PFSK-1 (cell line): ENCODE measurements around the gene RPL37A.

Experiments
- FOXP2 ChIP-seq: optimal IDR thresholded peaks from 2 replicates; pipeline ENCODE3; 2011; ENCODE audit warnings: borderline replicate concordance, control low read depth, inconsistent platforms; ENCODE audit not compliant: insufficient read depth; ENCODE audit errors: extremely low read length, extremely low read depth
- POLR2AphosphoS5 ChIP-seq: IDR thresholded peaks from 2 replicates; pipeline ENCODE4 v1.6.1; 2012; ENCODE audit warnings: low read depth, mild to moderate bottlenecking, control low read depth, low read length, moderate library complexity
- REST ChIP-seq, 2 experiments: IDR thresholded peaks; 2 replicates each; pipeline versions ENCODE4 v1.6.1 to v1.8.0; 2011 to 2012; ENCODE audit warnings: low read depth in 2 of 2, low read length in 2 of 2, control low read depth in 1 of 2, inconsistent platforms in 1 of 2, mild to moderate bottlenecking in 1 of 2, moderate library complexity in 1 of 2; ENCODE audit not compliant: insufficient read depth in 1 of 2
- SIN3A ChIP-seq: IDR thresholded peaks from 2 replicates; pipeline ENCODE4 v1.6.1; 2012; ENCODE audit warnings: mild to moderate bottlenecking, low read length, moderate library complexity, borderline replicate concordance; ENCODE audit not compliant: insufficient read depth
- TAF1 ChIP-seq: IDR thresholded peaks from 2 replicates; pipeline ENCODE4 v1.6.1; 2012; ENCODE audit warnings: low read length, control low read depth, borderline replicate concordance; ENCODE audit not compliant: insufficient read depth

The RPL37A gene

GRCh38 chr2:216499641-216500218, 1.1 kb downstream of the RPL37A start:
- no peak for TF ChIP-seq FOXP2
- no peak for TF ChIP-seq REST (IDR thresholded peaks at IDR 0.05; ENCODE audit: insufficient read depth in 1 of 2, low read depth in 2 of 2, low read length in 2 of 2)
- no peak; the same call in 1 of the 2 replicates for TF ChIP-seq POLR2AphosphoS5
- no peak for TF ChIP-seq TAF1
- no peak for TF ChIP-seq SIN3A

DNA sequence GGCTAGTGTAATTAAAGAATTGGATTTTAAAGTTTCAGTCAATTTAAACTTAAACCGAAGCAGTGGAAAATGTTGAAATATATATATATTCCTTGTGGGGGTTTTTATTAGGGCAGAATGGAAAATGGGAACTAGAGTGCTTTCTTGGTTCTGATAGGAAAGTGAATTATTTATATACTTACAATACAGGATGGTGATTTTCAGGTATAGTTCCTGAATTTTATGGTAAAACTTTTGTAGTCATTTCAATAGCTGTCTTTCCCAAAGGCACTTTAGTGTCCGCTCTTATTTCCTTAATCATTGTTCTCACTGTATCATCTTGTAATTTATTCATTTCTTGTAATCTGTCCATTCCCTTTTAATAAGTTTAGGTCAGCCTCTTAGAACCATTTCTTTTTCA, 1.9 kb downstream of the RPL37A start:
- TF ChIP-seq TAF1 (no peak), REST (IDR thresholded peaks at IDR 0.05; ENCODE audit: insufficient read depth in 1 of 2, low read depth in 2 of 2, low read length in 2 of 2) (no peak), POLR2AphosphoS5 (peak; percentile 3), SIN3A (no peak), FOXP2 (no peak)

DNA sequence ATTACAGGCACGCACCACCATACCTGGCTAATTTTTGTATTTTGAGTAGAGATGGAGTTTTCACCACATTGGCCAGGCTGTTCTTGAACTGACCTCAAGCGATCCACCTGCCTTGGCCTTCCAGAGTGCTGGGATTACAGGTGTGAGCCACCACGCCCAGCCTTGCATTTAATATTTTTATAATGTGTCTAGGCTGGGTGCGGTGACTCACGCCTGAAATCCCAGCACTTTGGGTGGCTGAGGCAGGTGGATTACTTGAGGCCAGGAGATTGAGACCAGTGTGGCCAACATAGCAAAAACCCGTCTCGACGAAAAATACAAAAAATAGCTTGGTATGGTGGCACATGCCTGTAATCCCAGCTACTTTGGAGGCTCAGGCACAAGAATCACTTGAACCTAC, 3.2 kb downstream of the RPL37A start:
- TF ChIP-seq POLR2AphosphoS5: no peak; the same call in 1 of the 2 replicates

- TF ChIP-seq POLR2AphosphoS5 (peak; percentile 39), SIN3A (no peak)
These were observed 3.9 kb downstream of the RPL37A start for GRCh38 chr2:216502381-216503158.

GRCh38 chr2:216503159-216503629, 4.5 kb downstream of the RPL37A start:
- no peak; the same call in 1 of the 2 replicates for TF ChIP-seq POLR2AphosphoS5
- no peak for TF ChIP-seq SIN3A
- no peak for TF ChIP-seq REST (IDR thresholded peaks at IDR 0.05; ENCODE audit: insufficient read depth in 1 of 2, low read depth in 2 of 2, low read length in 2 of 2)
- no peak for TF ChIP-seq TAF1
- no peak for TF ChIP-seq FOXP2

- TF ChIP-seq POLR2AphosphoS5 (peak; percentile 33), SIN3A (no peak)
These were observed 5.2 kb downstream of the RPL37A start for GRCh38 chr2:216503697-216504375.
